NCI-H1694 (cell line): ENCODE measurements around the gene ALDH8A1.
"Not testable (repeated sequence)": the region's sequence is repeated elsewhere in the genome, so short reads cannot be mapped to it uniquely, and the experiment has no call there.

Experiments used
- DNase-seq: peaks from one replicate; lab custom pipeline; 2025; lab: John Stamatoyannopoulos, UW

ALDH8A1 gene

GRCh38 chr6:134909701-134910592 lies 40.0 kb downstream of the ALDH8A1 start:
- peak; percentile 40 for DNase-seq

GRCh38 chr6:134908906-134909516 lies 40.9 kb downstream of the ALDH8A1 start:
- peak; percentile 42 for DNase-seq

GRCh38 chr6:134904731-134905130 lies 45.2 kb downstream of the ALDH8A1 start:
- DNase-seq: not testable (repeated sequence)

GRCh38 chr6:134903448-134903847 lies 46.5 kb downstream of the ALDH8A1 start:
- no peak for DNase-seq

- no peak for DNase-seq
Observed at GRCh38 chr6:134902936-134903335, 47.0 kb downstream of the ALDH8A1 start.

GRCh38 chr6:134902074-134902861 lies 47.6 kb downstream of the ALDH8A1 start:
- DNase-seq: no peak

GRCh38 chr6:134898575-134898974 lies 51.3 kb downstream of the ALDH8A1 start:
- no peak for DNase-seq

- not testable (repeated sequence) for DNase-seq
Observed at GRCh38 chr6:134898166-134898565, 51.7 kb downstream of the ALDH8A1 start.

- no peak for DNase-seq
Observed at GRCh38 chr6:134896910-134897309, 53.0 kb downstream of the ALDH8A1 start.

- no peak for DNase-seq
Observed at GRCh38 chr6:134894800-134895199, 55.1 kb downstream of the ALDH8A1 start.

- no peak for DNase-seq
Observed at GRCh38 chr6:134892362-134892761, 57.5 kb downstream of the ALDH8A1 start.

- DNase-seq: no peak
Observed at GRCh38 chr6:134891633-134892032, 58.3 kb downstream of the ALDH8A1 start.

GRCh38 chr6:134888316-134888715 lies 61.6 kb downstream of the ALDH8A1 start:
- no peak for DNase-seq

GRCh38 chr6:134884752-134885151 lies 65.1 kb downstream of the ALDH8A1 start:
- DNase-seq: no peak

GRCh38 chr6:134883314-134883713 lies 66.6 kb downstream of the ALDH8A1 start:
- DNase-seq: no peak

- DNase-seq: peak; percentile 57
Observed at GRCh38 chr6:134882426-134883038, 67.4 kb downstream of the ALDH8A1 start.

- DNase-seq: no peak
Observed at GRCh38 chr6:134880487-134881190, 69.3 kb downstream of the ALDH8A1 start.

GRCh38 chr6:134878136-134878535 lies 71.8 kb downstream of the ALDH8A1 start:
- DNase-seq: no peak

GRCh38 chr6:134875367-134875766 lies 74.5 kb downstream of the ALDH8A1 start:
- no peak for DNase-seq

GRCh38 chr6:134873500-134874388 lies 76.2 kb downstream of the ALDH8A1 start:
- DNase-seq: no peak
